Measurements from ENCODE around the gene MAJIN.

- TF ChIP-seq POLR2AphosphoS5 (IDR thresholded peaks at IDR 0.05; ENCODE audit: borderline replicate concordance, low read depth, low read length) (no peak), EZH2 (IDR thresholded peaks at IDR 0.05) (no peak)
Measured at GRCh38 chr11:64894070-64894811, 77.7 kb downstream of the MAJIN start.
